HG03469 (cell line): ENCODE results near the gene MSGN1.

Source experiments
- ATAC-seq: cut with Tn5 transposase; IDR thresholded peaks from one replicate; pipeline ENCODE4 v1.9.1; 2021; ENCODE audit warnings: mild to moderate bottlenecking, moderate library complexity, moderate number of reproducible peaks; ENCODE audit not compliant: unreplicated experiment

Gene MSGN1

GRCh38 chr2:17816396-17817245, at the start of gene MSGN1:
Gene MSGN1, plus strand, starts transcription at chr2:17816460. Its CDS starts 59 bp downstream, at chr2:17816519.
- no peak for ATAC-seq

- ATAC-seq, result no peak
Measured at GRCh38 chr2:17768894-17769293, 47.4 kb upstream of the MSGN1 start.

GRCh38 chr2:17771956-17772355, 44.3 kb upstream of the MSGN1 start:
- ATAC-seq, result no peak

DNA sequence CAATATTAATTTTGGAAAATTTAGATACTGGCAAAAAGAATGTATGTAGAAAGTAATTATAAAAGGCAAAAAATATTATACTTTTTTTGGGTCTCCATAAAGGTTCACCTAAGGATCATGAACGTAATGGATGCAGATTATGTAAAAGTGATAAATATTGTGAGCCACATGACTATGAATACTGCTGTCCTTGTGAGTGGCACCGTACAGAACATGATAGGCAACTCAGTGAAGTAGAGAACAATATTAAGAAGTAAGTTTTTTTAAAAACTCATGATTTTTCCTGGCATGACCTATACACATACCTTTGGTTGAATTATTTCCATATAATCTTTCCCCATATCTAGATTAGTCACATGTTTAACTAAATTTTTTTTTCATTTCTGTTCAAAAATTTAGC, 43.7 kb upstream of the MSGN1 start:
- ATAC-seq, result no peak

DNA sequence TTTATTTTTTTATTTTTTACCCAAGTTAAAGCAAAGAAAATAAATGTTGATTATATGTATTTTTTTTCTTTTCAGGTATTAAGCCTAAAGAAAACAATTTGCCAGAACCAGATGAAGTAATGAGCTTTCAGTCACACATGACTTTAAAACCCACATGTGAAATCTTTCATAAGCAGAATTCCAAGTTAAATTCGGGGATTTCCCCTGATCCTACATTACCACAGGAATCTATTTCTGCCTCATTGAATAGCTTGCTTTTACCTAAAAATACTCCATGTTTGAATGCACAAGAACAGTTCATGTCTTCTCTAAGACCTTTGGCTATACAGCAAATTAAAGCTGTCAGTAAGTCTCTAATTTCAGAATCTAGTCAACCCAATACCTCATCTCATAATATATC, 35.7 kb upstream of the MSGN1 start:
- ATAC-seq, result no peak

- no peak for ATAC-seq
Measured at GRCh38 chr2:17781482-17781881, 34.8 kb upstream of the MSGN1 start.

- no peak for ATAC-seq
Measured at GRCh38 chr2:17786727-17787126, 29.5 kb upstream of the MSGN1 start.

GRCh38 chr2:17788773-17789172, 27.5 kb upstream of the MSGN1 start:
- no peak for ATAC-seq

- no peak for ATAC-seq
Measured at GRCh38 chr2:17790536-17790935, 25.7 kb upstream of the MSGN1 start.

GRCh38 chr2:17791121-17791816, 25.0 kb upstream of the MSGN1 start:
- no peak for ATAC-seq

DNA sequence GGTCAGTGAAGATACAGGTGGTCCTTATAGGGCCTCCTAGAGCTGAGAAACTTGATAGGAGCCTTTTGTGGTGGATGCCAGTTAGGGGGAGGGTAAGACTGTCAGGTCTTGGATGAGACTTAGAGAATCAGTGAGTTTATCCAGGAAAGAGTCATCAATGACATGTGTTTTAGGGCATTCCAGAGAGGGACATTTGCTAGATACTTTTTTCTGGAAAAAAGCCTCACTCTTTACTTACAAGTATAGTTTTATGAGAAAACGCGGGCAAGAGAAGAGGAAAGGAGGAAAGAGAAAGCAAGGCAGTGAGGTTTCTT, 24.5 kb upstream of the MSGN1 start:
- ATAC-seq, result no peak

DNA sequence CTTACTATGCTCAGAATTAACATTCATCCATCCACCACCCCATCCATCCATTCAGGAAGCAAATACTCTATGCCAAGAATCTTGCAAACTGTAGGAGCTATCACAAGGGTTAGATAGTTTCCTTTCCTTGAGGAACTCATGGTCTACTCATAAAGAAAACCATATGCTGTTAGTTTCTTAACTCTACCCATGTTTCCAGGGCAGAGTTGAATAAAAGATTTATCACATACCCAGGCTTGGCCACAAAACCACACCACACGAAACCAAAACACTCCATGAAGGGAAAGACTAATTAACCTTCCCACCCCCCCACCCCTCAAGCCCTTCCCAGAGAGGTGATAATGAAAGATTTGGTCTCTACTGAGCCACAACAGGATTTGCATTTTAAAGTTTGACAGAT, 23.7 kb upstream of the MSGN1 start:
- no peak for ATAC-seq

DNA sequence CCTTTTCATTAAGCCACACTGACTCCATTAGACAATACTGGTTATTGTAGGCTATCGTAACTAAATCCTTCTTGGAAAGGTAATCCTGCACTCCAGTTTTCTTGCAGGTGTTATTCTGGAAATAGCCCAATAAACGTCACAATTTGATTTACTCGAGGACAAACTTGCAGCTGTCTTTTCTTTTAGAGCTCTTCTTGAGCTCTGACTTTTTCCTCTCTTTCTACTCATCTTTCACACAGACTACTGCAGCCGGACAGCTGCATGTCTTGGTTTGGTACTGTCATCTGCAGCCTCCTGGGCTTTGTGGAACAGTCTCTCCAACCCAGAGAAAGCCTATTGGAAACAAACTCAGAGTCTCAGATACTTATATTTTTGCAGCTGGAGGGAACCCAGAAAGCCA, 23.0 kb upstream of the MSGN1 start:
- no peak for ATAC-seq

- no peak for ATAC-seq
Measured at GRCh38 chr2:17793803-17794354, 22.4 kb upstream of the MSGN1 start.

- ATAC-seq, result no peak
Measured at GRCh38 chr2:17795309-17795708, 21.0 kb upstream of the MSGN1 start.

DNA sequence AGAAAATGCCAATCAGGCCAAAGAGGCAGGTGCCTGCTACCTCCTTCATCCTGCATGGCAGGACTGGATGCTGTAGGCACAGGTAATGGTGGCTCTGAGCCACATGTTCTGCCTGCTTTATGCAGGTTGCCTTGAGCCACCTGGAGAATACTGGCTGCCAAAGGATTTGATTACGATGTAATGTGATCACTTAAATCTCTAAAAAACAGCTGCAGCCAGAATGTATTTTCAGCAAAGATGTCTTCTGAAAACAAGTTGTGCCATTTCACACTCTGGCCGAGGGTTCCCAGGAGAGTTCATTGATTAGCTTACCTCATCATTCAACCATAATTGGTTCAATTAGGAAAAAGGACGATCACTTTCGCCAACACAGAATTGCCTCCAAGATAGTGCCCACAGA, 17.9 kb upstream of the MSGN1 start:
- ATAC-seq, result no peak

DNA sequence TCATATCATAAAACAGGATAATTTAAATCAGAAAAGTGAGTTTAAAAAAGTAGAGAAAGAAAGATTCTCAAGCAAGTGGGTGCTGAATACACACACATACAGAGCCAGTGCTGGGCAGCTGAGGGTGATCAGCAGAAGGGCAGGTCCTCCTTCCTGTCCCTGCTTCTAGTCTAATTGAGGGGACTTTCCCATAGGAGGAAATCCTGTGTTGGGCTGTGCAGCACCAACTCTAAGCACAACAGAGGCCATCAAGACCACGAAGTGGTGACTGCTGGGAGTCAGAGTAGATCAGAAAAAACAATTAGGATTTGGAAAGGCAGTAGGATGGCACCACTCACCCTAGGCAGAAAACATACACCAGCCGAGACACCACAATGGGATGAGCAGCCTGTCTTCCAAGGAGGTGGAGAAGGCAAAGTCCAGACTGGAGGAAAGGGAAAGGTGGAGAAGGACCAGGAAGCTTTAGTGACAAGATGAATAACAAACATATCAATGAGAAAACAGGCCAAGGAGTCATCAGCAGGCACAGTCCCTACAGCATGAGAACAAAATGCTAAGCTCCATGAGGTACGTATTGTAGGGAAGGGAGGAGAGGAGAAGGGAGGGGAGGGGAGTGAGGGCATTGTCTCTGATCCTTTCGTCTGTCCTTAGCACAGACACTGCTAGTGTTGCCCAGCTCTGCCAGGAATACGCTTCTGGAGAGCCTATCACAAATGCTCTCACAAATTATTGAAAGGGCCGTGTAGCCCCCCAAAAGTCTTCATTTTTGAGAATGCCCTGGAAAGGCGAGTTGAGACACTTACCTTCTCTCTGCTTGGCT, 16.7 kb upstream of the MSGN1 start:
- no peak for ATAC-seq

DNA sequence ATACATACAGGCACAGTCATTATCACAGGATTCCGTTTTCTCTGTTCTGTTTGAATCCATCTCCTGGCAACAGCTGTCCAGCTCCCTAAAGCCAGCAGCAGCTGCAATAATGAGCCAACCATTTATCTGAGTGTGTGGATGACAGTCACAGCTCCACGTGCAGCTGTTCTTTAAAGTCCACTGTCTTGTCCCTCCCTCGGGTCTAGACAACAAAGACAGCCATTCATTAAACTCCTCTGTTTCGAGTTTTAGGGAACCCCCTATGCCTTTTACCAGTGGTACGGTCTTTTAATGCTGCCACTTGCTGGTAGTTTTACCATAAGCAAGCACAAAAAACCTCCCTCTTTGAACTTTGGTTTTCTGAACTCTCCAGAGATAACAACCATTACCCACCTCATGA, 16.0 kb upstream of the MSGN1 start:
- ATAC-seq, result no peak

DNA sequence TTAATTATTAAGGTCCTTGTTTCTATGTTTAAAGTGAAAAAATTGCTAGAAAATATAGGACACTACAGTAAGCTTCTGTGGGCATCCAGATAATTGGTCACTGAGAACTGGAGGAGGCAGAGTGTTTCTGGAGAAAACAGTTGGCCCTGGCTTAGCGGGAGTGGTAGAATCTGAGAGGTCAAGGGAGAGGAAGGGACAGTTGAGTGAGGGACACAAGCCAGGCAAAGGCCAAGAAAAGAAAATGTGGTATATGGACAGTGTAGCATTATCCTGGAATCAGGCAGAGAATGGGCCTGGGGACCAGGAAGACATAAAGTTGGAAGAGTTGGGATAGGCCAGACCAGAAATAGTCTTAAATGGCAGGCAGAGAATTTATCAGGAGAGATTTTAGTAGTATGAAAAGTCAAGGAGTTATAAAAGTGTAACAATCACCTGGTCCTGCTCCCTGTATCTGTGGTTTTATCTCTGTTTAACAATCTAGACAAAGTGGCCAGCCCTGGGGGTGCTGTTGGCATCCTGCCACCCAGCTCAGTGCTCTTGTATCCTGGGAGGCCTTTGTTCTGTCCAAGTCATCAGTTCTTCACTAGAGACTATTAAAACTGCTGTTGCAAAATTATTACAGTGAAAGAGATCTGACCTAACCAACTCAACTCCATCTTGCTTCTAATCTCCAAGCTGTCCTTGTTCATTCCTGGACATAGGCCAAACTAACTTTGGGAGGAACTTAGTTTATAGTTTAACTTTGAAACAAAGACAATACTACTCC, 15.4 kb upstream of the MSGN1 start:
- no peak for ATAC-seq

DNA sequence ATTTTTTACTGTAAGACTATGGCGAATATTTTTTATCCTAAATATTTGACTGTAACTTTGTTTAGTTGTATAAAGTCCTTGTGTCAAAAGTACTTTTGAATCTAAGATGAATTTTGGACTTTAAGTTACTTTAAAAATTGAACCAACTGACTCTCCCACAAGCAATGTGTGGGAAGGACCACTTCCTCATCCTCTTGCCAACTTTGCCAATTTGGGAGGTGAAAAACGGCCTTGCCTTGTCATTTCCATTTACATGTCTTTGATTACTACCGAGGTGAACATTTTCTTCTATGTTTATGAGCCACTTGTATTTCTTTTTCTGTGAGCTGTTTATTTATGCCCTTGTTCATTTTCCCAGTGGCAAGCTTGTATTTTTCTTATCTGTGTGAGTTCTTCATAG, 12.8 kb upstream of the MSGN1 start:
- ATAC-seq, result no peak

- ATAC-seq, result peak; percentile 62
Measured at GRCh38 chr2:17804358-17804757, 11.9 kb upstream of the MSGN1 start.
